Esophagus squamous epithelium (tissue), 4 donors: Measurements from ENCODE around the gene NUDT3.

Experiments
- POLR2A ChIP-seq, 4 donors: fragments of 450-650 bp; IDR thresholded peaks; one replicate each; pipeline ENCODE4 v1.6.1; 2017; ENCODE audit warnings: antibody characterized with exemption in 4 of 4, mild to moderate bottlenecking in 4 of 4, moderate library complexity in 3 of 4
- TF ChIP-seq, protein P1 (sequence below), 6 experiments: fragments of 450-650 bp in 4 of 6; fragments of 200-600 bp in 2 of 6; sonication (generic) in 2 of 6; IDR thresholded peaks; one replicate each; pipeline ENCODE4 v1.5.1; 2016 to 2019; ENCODE audit warnings: antibody characterized with exemption in 6 of 6, mild to moderate bottlenecking in 4 of 6, moderate library complexity in 4 of 6

DNA sequence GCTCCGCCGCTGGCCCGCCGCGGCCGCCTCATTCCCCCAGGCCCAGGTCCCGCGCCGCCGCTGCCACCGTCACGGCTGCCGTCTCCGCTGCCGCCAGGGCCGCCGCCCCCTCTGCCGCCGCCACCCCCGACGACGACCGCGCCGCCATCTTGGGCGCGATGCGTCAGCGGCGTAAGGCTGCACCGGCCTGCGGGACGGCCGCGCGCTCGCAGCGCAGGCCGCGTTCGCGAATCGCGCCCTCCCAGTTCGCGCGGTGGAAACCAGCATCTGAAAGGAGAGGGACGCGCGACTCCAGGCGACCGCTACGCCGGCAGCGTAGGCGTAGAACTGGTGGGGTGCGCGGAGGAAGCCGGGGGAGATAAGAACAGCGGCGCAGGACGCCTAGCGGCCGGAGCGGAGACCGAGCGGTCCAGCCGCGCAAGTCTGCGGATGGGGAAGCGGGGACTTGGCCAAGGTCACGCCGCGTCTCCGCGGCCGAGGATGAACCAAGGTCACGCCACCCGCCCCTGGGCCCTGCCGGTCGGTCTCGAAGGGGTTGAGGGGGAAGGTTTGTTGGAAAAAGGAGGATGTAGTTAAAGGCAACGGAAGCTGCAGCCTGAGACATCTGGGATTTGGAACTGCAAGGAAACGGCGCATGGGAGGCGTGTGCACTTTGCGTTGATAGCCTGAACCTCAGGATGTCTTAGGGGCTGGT lies at the start of gene NUDT3:
- TF ChIP-seq, protein P1, sequence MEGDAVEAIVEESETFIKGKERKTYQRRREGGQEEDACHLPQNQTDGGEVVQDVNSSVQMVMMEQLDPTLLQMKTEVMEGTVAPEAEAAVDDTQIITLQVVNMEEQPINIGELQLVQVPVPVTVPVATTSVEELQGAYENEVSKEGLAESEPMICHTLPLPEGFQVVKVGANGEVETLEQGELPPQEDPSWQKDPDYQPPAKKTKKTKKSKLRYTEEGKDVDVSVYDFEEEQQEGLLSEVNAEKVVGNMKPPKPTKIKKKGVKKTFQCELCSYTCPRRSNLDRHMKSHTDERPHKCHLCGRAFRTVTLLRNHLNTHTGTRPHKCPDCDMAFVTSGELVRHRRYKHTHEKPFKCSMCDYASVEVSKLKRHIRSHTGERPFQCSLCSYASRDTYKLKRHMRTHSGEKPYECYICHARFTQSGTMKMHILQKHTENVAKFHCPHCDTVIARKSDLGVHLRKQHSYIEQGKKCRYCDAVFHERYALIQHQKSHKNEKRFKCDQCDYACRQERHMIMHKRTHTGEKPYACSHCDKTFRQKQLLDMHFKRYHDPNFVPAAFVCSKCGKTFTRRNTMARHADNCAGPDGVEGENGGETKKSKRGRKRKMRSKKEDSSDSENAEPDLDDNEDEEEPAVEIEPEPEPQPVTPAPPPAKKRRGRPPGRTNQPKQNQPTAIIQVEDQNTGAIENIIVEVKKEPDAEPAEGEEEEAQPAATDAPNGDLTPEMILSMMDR (IDR thresholded peaks at IDR 0.05) = peak; percentile 70 to 92 (median 86)
- TF ChIP-seq POLR2A (IDR thresholded peaks at IDR 0.05) = peak in 2 of 4 donors; percentile 73 to 84
